Measurements from ENCODE around the gene ANXA7.

Gene ANXA7

GRCh38 chr10:73413528-73414229 lies at the start of gene ANXA7:
ANXA7 (minus strand) TSS chr10:73414058; CDS start chr10:73400856, 13,202 bp downstream.
- H3K27ac ChIP-seq: peak within 1 kb of the TSS; percentile 89
- TF ChIP-seq ZFX (IDR thresholded peaks at IDR 0.05; ENCODE audit: borderline replicate concordance) (no peak), CTCF (IDR thresholded peaks at IDR 0.05) (peak; percentile 25; the same call in 1 of the 2 replicates)

- no peak overlapping the region for H3K27ac ChIP-seq
- TF ChIP-seq ZFX (IDR thresholded peaks at IDR 0.05; ENCODE audit: borderline replicate concordance): no peak
- TF ChIP-seq CTCF (IDR thresholded peaks at IDR 0.05): no peak
Measured at GRCh38 chr10:73460897-73461296, 47.0 kb upstream of the ANXA7 start.

GRCh38 chr10:73459683-73460314 lies 45.9 kb upstream of the ANXA7 start:
- no peak overlapping the region for H3K27ac ChIP-seq
- no peak for TF ChIP-seq ZFX (IDR thresholded peaks at IDR 0.05; ENCODE audit: borderline replicate concordance)
- TF ChIP-seq CTCF (IDR thresholded peaks at IDR 0.05): no peak

- TF ChIP-seq CTCF (IDR thresholded peaks at IDR 0.05): no peak
- no peak for TF ChIP-seq ZFX (IDR thresholded peaks at IDR 0.05; ENCODE audit: borderline replicate concordance)
- no peak overlapping the region for H3K27ac ChIP-seq
Measured at GRCh38 chr10:73456187-73456890, 42.5 kb upstream of the ANXA7 start.

GRCh38 chr10:73449113-73449512 lies 35.3 kb upstream of the ANXA7 start:
- H3K27ac ChIP-seq: no peak overlapping the region
- TF ChIP-seq ZFX (IDR thresholded peaks at IDR 0.05; ENCODE audit: borderline replicate concordance) (no peak), CTCF (IDR thresholded peaks at IDR 0.05) (no peak)

GRCh38 chr10:73448384-73448783 lies 34.5 kb upstream of the ANXA7 start:
- H3K27ac ChIP-seq: no peak overlapping the region
- TF ChIP-seq ZFX (IDR thresholded peaks at IDR 0.05; ENCODE audit: borderline replicate concordance): no peak
- TF ChIP-seq CTCF (IDR thresholded peaks at IDR 0.05): no peak

- H3K27ac ChIP-seq: no peak overlapping the region
- no peak for TF ChIP-seq ZFX (IDR thresholded peaks at IDR 0.05; ENCODE audit: borderline replicate concordance)
- TF ChIP-seq CTCF (IDR thresholded peaks at IDR 0.05): no peak
Measured at GRCh38 chr10:73446926-73447325, 33.1 kb upstream of the ANXA7 start.

All from 22Rv1 (cell line).